GM12891 (cell line): ENCODE measurements around the gene CPS1.

Source experiments
- POLR2A ChIP-seq: IDR thresholded peaks from 2 replicates; pipeline ENCODE4 v1.6.1; 2011; ENCODE audit warnings: low read depth, low read length, control low read depth
- POLR2AphosphoS5 ChIP-seq: IDR thresholded peaks from 2 replicates; pipeline ENCODE4 v1.6.1; 2011; ENCODE audit warnings: low read depth, low read length, control low read depth

DNA sequence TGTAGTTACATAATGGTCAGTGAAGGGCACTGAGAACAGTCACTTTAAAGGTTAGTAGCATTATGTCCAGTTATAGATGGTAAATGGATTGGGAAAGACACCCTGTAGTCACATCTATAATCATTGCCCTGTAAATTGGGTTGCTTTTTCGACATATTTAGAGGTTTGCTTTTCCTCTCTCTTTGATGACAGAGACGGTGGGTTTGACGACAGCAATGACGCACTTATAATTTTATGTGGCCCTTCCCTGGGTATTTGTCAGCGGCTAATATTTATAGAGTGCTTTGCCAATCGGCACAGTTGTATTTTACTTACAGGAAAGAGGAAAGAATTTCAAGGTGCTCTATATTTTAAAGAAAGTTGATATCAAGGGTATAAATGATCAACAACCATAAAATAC, 2.8 kb downstream of the CPS1 start:
- TF ChIP-seq POLR2AphosphoS5 (no peak), POLR2A (no peak)
